Fibroblast of gingiva (primary cell): ENCODE results near the gene ZNF646.
"Not testable (repeated sequence)": the region's sequence is repeated elsewhere in the genome, so short reads cannot be mapped to it uniquely, and the experiment has no call there.

Experiments used
- DNase-seq: peaks from one replicate; pipeline ENCODE4 v3.0.0-alpha.2; 2011; ENCODE audit warnings: low read depth

The ZNF646 gene

GRCh38 chr16:31083981-31084380 is 9.8 kb downstream of the ZNF646 start:
- no peak for DNase-seq

- DNase-seq = no peak
These were observed 10.5 kb downstream of the ZNF646 start for GRCh38 chr16:31084584-31085302.

GRCh38 chr16:31085411-31085810 is 11.2 kb downstream of the ZNF646 start:
- DNase-seq = no peak

GRCh38 chr16:31085873-31086628 is 11.8 kb downstream of the ZNF646 start:
- DNase-seq = no peak

GRCh38 chr16:31086629-31086906 is 12.3 kb downstream of the ZNF646 start:
- no peak for DNase-seq

- DNase-seq = no peak
These were observed 13.3 kb downstream of the ZNF646 start for GRCh38 chr16:31087481-31087880.

GRCh38 chr16:31087971-31088370 is 13.7 kb downstream of the ZNF646 start:
- no peak for DNase-seq

- no peak for DNase-seq
These were observed 14.4 kb downstream of the ZNF646 start, which contains the start of gene PRSS53 for GRCh38 chr16:31088459-31089183. PRSS53 (minus strand) TSS chr16:31088943; CDS start chr16:31088809, 134 bp downstream.

GRCh38 chr16:31089199-31089598 is 15.0 kb downstream of the ZNF646 start:
- DNase-seq = no peak

GRCh38 chr16:31090540-31090939 is 16.3 kb downstream of the ZNF646 start:
- DNase-seq = no peak

- no peak for DNase-seq
These were observed 18.1 kb downstream of the ZNF646 start for GRCh38 chr16:31092330-31092729.

- no peak for DNase-seq
These were observed 19.0 kb downstream of the ZNF646 start for GRCh38 chr16:31093132-31093703.

- no peak for DNase-seq
These were observed 19.8 kb downstream of the ZNF646 start for GRCh38 chr16:31094088-31094423.

- peak; percentile 96 for DNase-seq
These were observed 20.4 kb downstream of the ZNF646 start, which contains the start of gene VKORC1 for GRCh38 chr16:31094424-31095120. VKORC1 (minus strand) TSS chr16:31094797; CDS start chr16:31094729, 68 bp downstream.

- DNase-seq = no peak
These were observed 25.8 kb downstream of the ZNF646 start for GRCh38 chr16:31099860-31100638.

- DNase-seq = not testable (repeated sequence)
These were observed 26.8 kb downstream of the ZNF646 start for GRCh38 chr16:31100876-31101641.

- DNase-seq = peak; percentile 57
These were observed 31.5 kb downstream of the ZNF646 start for GRCh38 chr16:31105677-31106213.

- no peak for DNase-seq
These were observed 32.6 kb downstream of the ZNF646 start for GRCh38 chr16:31106509-31107464.

GRCh38 chr16:31107465-31107867 is 33.2 kb downstream of the ZNF646 start:
- DNase-seq = no peak
